LNCaP clone FGC (cell line): ENCODE measurements around the gene SF3B5.

Source experiments
- DNase-seq: peaks from one replicate; pipeline ENCODE4 v3.0.0-alpha.2; 2011; ENCODE audit warnings: low read depth
- H3K4me3 ChIP-seq: 2 replicates; pipeline ENCODE4 v1.5.1; 2011; ENCODE audit warnings: mild to moderate bottlenecking, low read depth, low read length, control low read depth
- CTCF ChIP-seq: IDR thresholded peaks from 2 replicates; pipeline ENCODE4 v1.5.1; 2012; ENCODE audit warnings: mild to moderate bottlenecking; ENCODE audit not compliant: control insufficient read depth, insufficient read depth; ENCODE audit errors: extremely low read depth

SF3B5 gene

GRCh38 chr6:144127097-144127496 lies 31.7 kb upstream of the SF3B5 start:
- TF ChIP-seq CTCF: no peak
- no peak for DNase-seq
- H3K4me3 ChIP-seq: no peak overlapping the region

- DNase-seq: no peak
- H3K4me3 ChIP-seq: no peak overlapping the region
- TF ChIP-seq CTCF: no peak
Measured at GRCh38 chr6:144123836-144124235, 28.5 kb upstream of the SF3B5 start.

- no peak for DNase-seq
- H3K4me3 ChIP-seq: no peak overlapping the region
- no peak for TF ChIP-seq CTCF
Measured at GRCh38 chr6:144123421-144123820, 28.0 kb upstream of the SF3B5 start.

GRCh38 chr6:144122861-144123260 lies 27.5 kb upstream of the SF3B5 start:
- no peak for DNase-seq

GRCh38 chr6:144119376-144119775 lies 24.0 kb upstream of the SF3B5 start:
- no peak for DNase-seq

More at GRCh38 chr6:144122861-144123260, 27.5 kb upstream of the SF3B5 start:
- no peak overlapping the region for H3K4me3 ChIP-seq
- TF ChIP-seq CTCF: no peak

GRCh38 chr6:144115219-144115618 lies 19.8 kb upstream of the SF3B5 start:
- DNase-seq: no peak
- no peak for TF ChIP-seq CTCF
- no peak overlapping the region for H3K4me3 ChIP-seq

More at GRCh38 chr6:144119376-144119775, 24.0 kb upstream of the SF3B5 start:
- H3K4me3 ChIP-seq: no peak overlapping the region
- TF ChIP-seq CTCF: no peak

GRCh38 chr6:144113366-144113765 lies 18.0 kb upstream of the SF3B5 start:
- no peak for DNase-seq

More at GRCh38 chr6:144113366-144113765, 18.0 kb upstream of the SF3B5 start:
- no peak overlapping the region for H3K4me3 ChIP-seq
- no peak for TF ChIP-seq CTCF
